Stomach smooth muscle (tissue), 2 donors: Measurements from ENCODE around the gene TAOK2.
"Not testable (repeated sequence)": the region's sequence is repeated elsewhere in the genome, so short reads cannot be mapped to it uniquely, and the experiment has no call there.

Source experiments
- H3K27ac ChIP-seq: one replicate; pipeline ENCODE4 v1.7.0; 2013; ENCODE audit warnings: mild to moderate bottlenecking, low read length, inconsistent platforms
- H3K27me3 ChIP-seq, 2 donors: one replicate each; pipeline ENCODE4 v1.7.0; 2013; ENCODE audit warnings: low read length in 2 of 2; ENCODE audit not compliant: insufficient read depth in 2 of 2, control insufficient read depth in 1 of 2
- H3K36me3 ChIP-seq, 2 donors: one replicate each; pipeline ENCODE4 v1.7.0; 2013; ENCODE audit warnings: low read length in 2 of 2; ENCODE audit not compliant: control insufficient read depth in 2 of 2, insufficient read depth in 2 of 2
- H3K4me1 ChIP-seq: one replicate; pipeline ENCODE4 v1.7.0; 2013; ENCODE audit warnings: low read length; ENCODE audit not compliant: control insufficient read depth, insufficient read depth
- H3K4me3 ChIP-seq, 2 donors: one replicate each; pipeline ENCODE4 v1.7.0; 2013; ENCODE audit warnings: low read length in 2 of 2
- H3K9ac ChIP-seq, 2 donors: one replicate each; pipeline ENCODE4 v1.7.0; 2013; ENCODE audit warnings: low read length in 2 of 2, mild to moderate bottlenecking in 1 of 2
- H3K9me3 ChIP-seq, 2 donors: one replicate each; pipeline ENCODE4 v1.7.0; 2013; ENCODE audit warnings: low read length in 2 of 2; ENCODE audit not compliant: control insufficient read depth in 2 of 2
- donor health status: healthy.
- donor health status: Pancreatic carcinoma.

Gene TAOK2

GRCh38 chr16:30016555-30017276 lies 43.0 kb downstream of the TAOK2 start:
- Histone ChIP-seq H3K4me1 (peaks cover 8% of the 10 kb centered on the region), H3K9me3 (no peaks in the 10 kb centered on the region), H3K4me3 (no peak overlapping the region), H3K27ac (no peak overlapping the region), H3K27me3 (peaks cover 5 to 7% of the 10 kb centered on the region in 2 donors), H3K36me3 (no peaks in the 10 kb centered on the region), H3K9ac (no peak overlapping the region)

DNA sequence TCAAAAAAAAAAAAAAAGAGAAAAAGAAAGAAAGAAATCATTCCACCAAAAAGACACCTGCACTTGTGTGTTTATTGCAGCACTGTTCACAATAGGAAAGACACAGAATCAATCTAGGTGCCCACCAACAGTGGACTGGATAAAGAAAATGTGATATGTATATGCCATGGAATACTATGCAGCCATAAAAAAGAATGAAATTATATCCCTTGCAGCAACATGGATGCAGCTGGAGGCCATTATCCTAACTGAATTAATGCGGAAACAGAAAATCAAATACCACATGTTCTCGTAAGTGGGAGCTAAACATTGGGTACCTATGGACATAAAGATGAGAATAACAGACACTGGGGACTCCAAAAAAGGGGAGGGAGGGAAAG lies 43.6 kb downstream of the TAOK2 start:
- H3K27ac ChIP-seq, result no peak overlapping the region
- H3K9me3 ChIP-seq, result no peaks in the 10 kb centered on the region
- no peak overlapping the region for H3K4me3 ChIP-seq
- H3K4me1 ChIP-seq, result peaks cover 11% of the 10 kb centered on the region
- H3K27me3 ChIP-seq, result peaks cover 0 to 1% of the 10 kb centered on the region in 2 donors
- H3K36me3 ChIP-seq, result no peaks in the 10 kb centered on the region
- H3K9ac ChIP-seq, result no peak overlapping the region

GRCh38 chr16:30017937-30018336 lies 44.3 kb downstream of the TAOK2 start:
- not testable (repeated sequence) for H3K9ac ChIP-seq, H3K27ac ChIP-seq, H3K4me3 ChIP-seq, H3K36me3 ChIP-seq, H3K9me3 ChIP-seq, H3K27me3 ChIP-seq
- H3K4me1 ChIP-seq, result peaks cover 11% of the 10 kb centered on the region

GRCh38 chr16:30018731-30019158 lies 45.1 kb downstream of the TAOK2 start:
- Histone ChIP-seq H3K9me3 (no peaks in the 10 kb centered on the region), H3K4me1 (peaks cover 11% of the 10 kb centered on the region), H3K9ac (no peak overlapping the region), H3K36me3 (no peaks in the 10 kb centered on the region), H3K27ac (no peak overlapping the region), H3K4me3 (no peak overlapping the region), H3K27me3 (no peaks in the 10 kb centered on the region)

GRCh38 chr16:30022887-30023286 lies 49.2 kb downstream of the TAOK2 start, which contains the start of gene C16orf92:
TSS of gene C16orf92 (plus strand) at chr16:30023198. CDS start at chr16:30023341, 143 bp downstream.
- no peak within 1 kb of the TSS for H3K4me3 ChIP-seq
- no peaks in the 10 kb centered on the region for H3K9me3 ChIP-seq
- peaks cover 5 to 6% of the 10 kb centered on the region in 2 donors for H3K27me3 ChIP-seq
- no peaks in the 10 kb centered on the region for H3K36me3 ChIP-seq
- no peak within 1 kb of the TSS for H3K9ac ChIP-seq
- H3K4me1 ChIP-seq, result peaks cover 13% of the 10 kb centered on the region
- H3K27ac ChIP-seq, result no peak within 1 kb of the TSS

DNA sequence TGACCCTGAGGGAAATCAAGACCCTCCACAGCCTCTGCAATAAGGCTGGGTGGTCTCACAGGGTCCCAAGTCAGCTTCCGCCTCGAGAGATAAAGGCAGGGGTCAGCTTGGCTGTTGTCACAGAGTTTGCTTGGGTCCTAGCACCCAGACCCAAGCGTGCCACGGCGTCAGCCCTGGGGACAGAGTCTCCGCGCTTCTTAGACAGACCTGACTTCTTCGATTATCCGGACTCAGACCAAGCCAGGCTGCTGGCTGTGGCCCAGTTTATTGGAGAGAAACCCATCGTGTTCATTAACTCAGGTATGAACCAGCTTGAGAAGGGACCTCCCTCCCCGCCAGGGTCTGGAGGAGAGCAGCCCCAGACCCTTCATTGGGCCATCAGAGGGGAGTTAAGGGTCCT lies 49.9 kb downstream of the TAOK2 start:
- no peak overlapping the region for H3K27ac ChIP-seq
- H3K4me1 ChIP-seq, result peaks cover 13% of the 10 kb centered on the region
- no peak overlapping the region for H3K4me3 ChIP-seq
- peaks cover 6 to 12% of the 10 kb centered on the region in 2 donors for H3K27me3 ChIP-seq
- no peaks in the 10 kb centered on the region for H3K9me3 ChIP-seq
- H3K36me3 ChIP-seq, result no peaks in the 10 kb centered on the region
- no peak overlapping the region for H3K9ac ChIP-seq

- Histone ChIP-seq H3K27ac (no peak overlapping the region), H3K9ac (no peak overlapping the region), H3K4me1 (peaks cover 13% of the 10 kb centered on the region), H3K27me3 (peaks cover 15% of the 10 kb centered on the region in 2 donors), H3K4me3 (no peak overlapping the region), H3K36me3 (no peaks in the 10 kb centered on the region), H3K9me3 (no peaks in the 10 kb centered on the region)
Observed at GRCh38 chr16:30024451-30024850, 50.8 kb downstream of the TAOK2 start.

DNA sequence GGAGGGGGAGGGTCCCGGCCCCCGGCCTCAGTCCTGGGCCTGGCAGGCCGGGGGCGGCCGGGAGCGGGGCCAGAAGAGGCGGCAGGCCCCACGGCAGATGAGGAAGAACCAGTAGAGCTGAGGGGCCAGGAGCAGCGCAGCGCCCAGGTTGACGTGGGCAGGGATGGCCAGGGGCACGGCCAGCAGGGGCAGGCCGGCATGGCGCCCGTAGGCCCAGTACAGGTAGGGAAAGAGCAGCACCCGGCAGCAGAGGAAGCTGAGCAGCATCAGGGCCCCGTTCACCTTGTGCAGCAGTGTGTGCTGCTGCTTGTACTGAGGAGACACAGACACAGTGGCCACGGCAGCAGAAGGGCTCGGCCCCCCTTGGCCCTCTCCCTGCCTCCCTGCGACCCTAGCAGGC lies 51.5 kb downstream of the TAOK2 start:
- Histone ChIP-seq H3K27me3 (peaks cover 22% of the 10 kb centered on the region in 2 donors), H3K4me1 (peaks cover 13% of the 10 kb centered on the region), H3K9ac (no peak overlapping the region), H3K4me3 (no peak overlapping the region), H3K36me3 (no peaks in the 10 kb centered on the region), H3K27ac (no peak overlapping the region), H3K9me3 (no peaks in the 10 kb centered on the region)

DNA sequence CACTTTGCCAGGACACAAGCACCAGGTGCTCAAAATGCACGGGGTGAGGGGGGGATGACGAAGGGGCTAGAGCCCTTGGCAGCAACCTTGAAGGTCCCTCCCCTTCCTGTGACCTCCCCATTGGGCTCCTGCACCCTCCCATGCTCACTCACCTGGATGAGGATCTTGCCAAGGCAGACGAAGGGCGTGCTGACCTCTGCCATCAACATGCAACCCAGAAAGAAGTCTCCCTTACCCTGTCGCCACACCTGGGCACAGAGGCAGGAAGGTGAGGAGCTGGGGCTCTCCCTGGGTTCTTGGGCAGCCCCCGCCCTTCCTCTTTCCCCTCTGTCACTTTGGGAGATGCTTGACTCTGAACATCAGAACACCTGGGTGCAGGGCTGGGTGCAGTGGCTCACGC lies 51.9 kb downstream of the TAOK2 start:
- no peak overlapping the region for H3K4me3 ChIP-seq
- H3K27ac ChIP-seq, result no peak overlapping the region
- peaks cover 23 to 25% of the 10 kb centered on the region in 2 donors for H3K27me3 ChIP-seq
- H3K4me1 ChIP-seq, result peaks cover 13% of the 10 kb centered on the region
- H3K9me3 ChIP-seq, result no peaks in the 10 kb centered on the region
- H3K36me3 ChIP-seq, result no peaks in the 10 kb centered on the region
- no peak overlapping the region for H3K9ac ChIP-seq

DNA sequence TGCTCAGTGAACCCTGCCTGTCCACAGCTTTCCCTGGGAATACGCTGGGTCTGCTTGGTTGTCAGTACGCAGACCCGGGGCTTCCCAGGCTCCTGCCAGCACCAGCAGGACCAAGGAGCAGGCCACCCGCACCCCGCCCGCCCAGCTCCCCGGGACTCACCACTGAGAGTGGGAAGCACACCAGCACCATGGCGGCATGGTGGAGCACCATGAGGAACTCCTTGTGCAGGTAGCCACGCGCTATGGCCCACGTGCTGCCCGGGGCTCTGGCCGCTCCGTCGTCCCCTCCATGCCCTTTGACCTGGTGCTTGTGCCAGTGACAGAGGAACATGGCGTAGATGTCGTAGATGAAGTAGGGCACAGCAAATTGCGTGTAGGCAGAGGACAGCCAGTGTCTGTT lies 52.8 kb downstream of the TAOK2 start:
- no peak overlapping the region for H3K9ac ChIP-seq
- H3K27me3 ChIP-seq, result peaks cover 26 to 32% of the 10 kb centered on the region in 2 donors
- H3K4me3 ChIP-seq, result no peak overlapping the region
- H3K9me3 ChIP-seq, result no peaks in the 10 kb centered on the region
- no peak overlapping the region for H3K27ac ChIP-seq
- peaks cover 12% of the 10 kb centered on the region for H3K4me1 ChIP-seq
- no peaks in the 10 kb centered on the region for H3K36me3 ChIP-seq
